ENCODE data around the gene ZMIZ2.

GRCh38 chr7:44756904-44757303, 8.3 kb downstream of the ZMIZ2 start:
- TF ChIP-seq POLR2A (IDR thresholded peaks at IDR 0.05): no peak
- no peak for TF ChIP-seq CTCF (IDR thresholded peaks at IDR 0.05)

All from thyroid gland (tissue), 4 donors.